Memory B cell (primary cell): Measurements from ENCODE around the gene OLIG3.

Source experiments
- ATAC-seq: fragments of 150-1000 bp; cut with Tn5 transposase; 2 replicates; pipeline ENCODE4 v1.10.0; 2021; ENCODE audit warnings: low read depth, mild to moderate bottlenecking, moderate library complexity
- DNase-seq, 2 donors: peaks; one replicate each; pipeline ENCODE4 v3.0.0; 2022; ENCODE audit warnings: low spot score in 2 of 2
- H3K27ac Mint-ChIP-seq: one replicate; pipeline ENCODE4 v1.8.0; 2022; ENCODE audit warnings: mild to moderate bottlenecking, moderate library complexity, mixed read lengths
- H3K27me3 Mint-ChIP-seq: one replicate; pipeline ENCODE4 v1.8.0; 2022; ENCODE audit warnings: mixed read lengths
- H3K36me3 Mint-ChIP-seq: one replicate; pipeline ENCODE4 v1.8.0; 2022; ENCODE audit warnings: mild to moderate bottlenecking, mixed read lengths
- H3K4me1 Mint-ChIP-seq: one replicate; pipeline ENCODE4 v1.8.0; 2022; ENCODE audit warnings: mixed read lengths
- H3K4me3 Mint-ChIP-seq: one replicate; pipeline ENCODE4 v1.8.0; 2022; ENCODE audit warnings: mild to moderate bottlenecking, moderate library complexity, mixed read lengths
- H3K9me3 Mint-ChIP-seq: one replicate; pipeline ENCODE4 v1.8.0; 2022; ENCODE audit warnings: mixed read lengths

The OLIG3 gene

DNA sequence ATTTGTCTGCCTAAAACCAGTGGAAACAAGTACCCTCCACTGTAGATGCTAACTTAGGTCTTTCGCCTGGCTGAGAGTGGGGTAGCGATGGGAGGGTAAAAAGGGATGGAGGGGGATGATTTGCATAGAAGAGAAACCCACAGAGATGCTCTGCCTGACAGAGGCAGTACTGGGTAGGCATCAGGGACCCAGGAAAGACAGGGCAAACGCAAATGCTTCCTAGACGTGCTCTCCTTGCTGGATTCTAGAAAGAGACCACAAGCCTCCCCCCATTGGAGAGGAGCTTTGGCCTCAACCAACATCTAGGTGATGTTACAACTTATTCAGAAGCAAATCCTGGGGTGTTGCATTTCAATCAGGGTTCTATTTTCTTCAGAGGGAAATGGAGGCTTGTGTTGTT is 3.2 kb downstream of the OLIG3 start:
- DNase-seq (no peak), ATAC-seq (no peak)
- Mint-ChIP-seq H3K36me3 (peaks cover 2% of the 10 kb centered on the region), H3K4me1 (peaks cover 17% of the 10 kb centered on the region), H3K9me3 (peaks cover 4% of the 10 kb centered on the region), H3K4me3 (no peak overlapping the region), H3K27ac (no peak overlapping the region), H3K27me3 (peaks cover 33% of the 10 kb centered on the region)

DNA sequence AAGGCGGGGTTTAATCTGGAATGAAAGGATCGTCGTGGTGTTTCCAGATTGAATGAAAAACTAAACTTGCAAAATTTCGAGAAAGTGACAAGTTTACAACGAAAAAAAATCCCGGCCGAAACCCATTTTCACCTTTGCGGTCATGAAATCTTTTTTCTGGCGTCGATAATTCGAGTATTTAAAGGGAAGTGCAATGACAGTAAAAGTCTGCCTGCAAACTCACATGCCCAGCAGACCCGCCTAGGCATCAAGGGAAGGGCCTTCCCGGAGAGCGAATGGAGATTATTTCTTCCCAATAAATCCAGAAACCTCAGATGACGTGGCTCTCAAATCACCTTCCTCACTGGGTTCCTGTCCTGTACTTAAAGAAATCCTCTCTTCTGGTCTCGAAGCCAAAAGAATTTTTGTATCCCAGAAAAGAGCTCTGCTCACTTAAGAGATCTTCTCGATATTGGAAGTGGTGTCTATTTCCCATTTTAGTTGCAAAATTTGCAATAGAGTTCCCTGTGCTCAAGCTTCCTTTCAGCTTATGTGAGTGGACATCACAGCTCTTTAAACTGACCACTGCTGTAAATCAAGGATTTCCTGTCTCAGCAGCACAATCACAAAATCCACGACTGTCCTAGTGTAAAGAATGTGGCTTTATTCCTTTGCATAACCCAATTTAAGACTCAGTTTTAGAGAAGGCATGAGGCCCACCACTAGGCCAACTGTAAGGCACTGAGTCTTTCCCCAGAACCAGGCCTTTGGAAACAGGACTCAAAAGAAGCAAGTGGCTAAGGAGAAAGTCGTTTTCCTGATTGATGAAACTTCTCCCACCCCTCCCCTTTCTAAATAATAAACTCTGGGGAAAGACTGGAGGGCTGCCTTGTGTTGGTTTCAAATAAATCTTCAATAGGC is 3.9 kb downstream of the OLIG3 start:
- no peak for DNase-seq
- peaks cover 4% of the 10 kb centered on the region for H3K9me3 Mint-ChIP-seq
- H3K4me3 Mint-ChIP-seq, result no peak overlapping the region
- peaks cover 35% of the 10 kb centered on the region for H3K27me3 Mint-ChIP-seq
- H3K36me3 Mint-ChIP-seq, result peaks cover 2% of the 10 kb centered on the region
- no peak for ATAC-seq
- H3K27ac Mint-ChIP-seq, result no peak overlapping the region
- peaks cover 17% of the 10 kb centered on the region for H3K4me1 Mint-ChIP-seq

DNA sequence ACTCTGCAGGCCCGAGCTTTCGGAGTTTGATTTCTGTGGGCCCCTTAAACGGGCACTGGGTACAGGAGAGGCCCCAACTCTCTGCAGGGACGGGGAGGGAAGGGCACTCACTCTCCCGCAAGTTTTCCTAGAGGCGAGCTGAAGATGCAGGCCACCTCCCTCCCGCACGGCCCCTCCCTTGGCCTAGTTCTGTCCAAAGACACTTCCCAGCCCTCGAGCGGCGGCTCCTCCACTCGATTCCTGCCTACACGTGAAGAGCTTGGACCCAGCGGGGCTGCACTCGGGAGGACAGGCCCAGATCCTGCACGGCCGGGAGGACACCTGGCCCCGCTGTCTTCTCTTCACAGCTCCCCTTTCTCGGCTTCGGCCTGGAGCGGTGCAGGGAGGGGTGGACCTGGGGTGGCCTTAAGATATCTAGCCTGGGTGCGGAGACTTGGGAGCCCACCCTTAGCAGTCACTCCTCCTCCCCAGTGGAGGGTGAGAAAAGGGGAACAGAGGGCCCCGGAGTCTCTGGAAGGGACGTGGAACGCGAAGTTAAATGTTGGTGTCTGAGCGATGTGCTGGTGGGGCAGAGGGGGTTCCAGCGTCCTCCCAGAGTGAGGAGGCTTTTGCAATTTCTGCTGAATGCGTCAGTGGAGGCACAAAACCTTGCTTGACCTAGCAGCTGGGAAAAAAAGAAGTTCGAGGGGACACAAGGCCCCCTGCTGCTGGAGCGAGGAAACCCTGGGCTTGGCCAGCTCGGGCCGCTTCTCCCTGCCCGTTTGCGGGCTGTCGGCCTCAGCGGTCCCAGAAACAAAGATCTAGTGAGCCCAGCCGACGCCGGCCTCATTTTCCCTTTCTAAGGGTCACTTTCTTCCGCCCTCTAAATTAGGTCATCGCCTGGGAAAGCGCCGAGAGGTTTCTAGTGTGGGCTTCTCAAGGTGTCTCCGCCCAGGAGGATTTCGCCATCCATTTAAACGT is 4.9 kb downstream of the OLIG3 start:
- no peak for ATAC-seq
- H3K27me3 Mint-ChIP-seq, result peaks cover 27% of the 10 kb centered on the region
- peaks cover 2% of the 10 kb centered on the region for H3K9me3 Mint-ChIP-seq
- DNase-seq, result no peak
- peaks cover 11% of the 10 kb centered on the region for H3K4me1 Mint-ChIP-seq
- H3K4me3 Mint-ChIP-seq, result peak overlapping the region; percentile 32
- H3K36me3 Mint-ChIP-seq, result no peaks in the 10 kb centered on the region
- H3K27ac Mint-ChIP-seq, result no peak overlapping the region

DNA sequence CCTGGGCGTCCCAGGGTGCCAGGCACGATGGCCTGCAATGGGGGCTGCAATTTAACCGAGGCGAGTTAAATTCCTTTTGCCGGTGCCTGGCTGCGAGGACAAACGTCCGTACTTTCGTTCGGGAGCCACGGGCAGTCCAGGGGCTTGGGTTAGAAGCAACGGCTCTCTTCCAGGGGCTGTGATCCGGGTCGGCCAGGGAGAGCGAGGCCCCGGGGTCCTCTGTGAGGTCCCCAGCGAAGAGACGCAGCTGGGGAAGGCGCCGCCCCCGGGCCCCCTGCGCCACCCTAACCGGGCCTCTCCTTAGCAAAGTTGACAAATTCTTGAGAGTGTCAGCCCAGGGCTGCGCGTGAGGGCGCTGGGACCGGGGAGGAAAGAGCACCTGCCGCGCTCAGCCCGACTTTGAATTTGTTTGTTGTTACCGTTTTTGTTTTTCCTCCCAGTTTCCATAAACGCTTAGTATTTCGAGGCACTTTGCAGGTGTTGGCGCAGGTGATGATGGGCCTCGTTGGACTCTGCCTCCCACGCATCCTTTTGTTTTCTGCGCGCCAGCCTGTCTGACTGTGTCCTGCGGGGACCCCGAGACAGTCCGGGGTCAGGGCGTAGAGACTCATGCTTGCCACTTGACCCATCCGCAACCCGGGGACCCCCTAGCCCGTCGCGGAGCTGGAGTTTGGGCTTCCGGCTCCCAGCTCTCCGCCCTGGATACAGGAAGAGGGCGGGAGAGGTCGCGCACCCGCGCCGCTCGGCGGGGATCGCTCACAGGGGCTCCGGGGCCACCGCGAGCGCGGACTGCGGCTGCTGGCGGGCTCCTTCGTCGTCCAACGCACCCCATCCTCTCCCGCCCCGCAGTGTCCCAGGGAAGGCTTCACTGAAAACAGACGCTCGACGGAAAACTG is 5.8 kb downstream of the OLIG3 start:
- Mint-ChIP-seq H3K27ac (no peak overlapping the region), H3K36me3 (no peaks in the 10 kb centered on the region), H3K4me1 (peaks cover 9% of the 10 kb centered on the region), H3K9me3 (peaks cover 2% of the 10 kb centered on the region), H3K27me3 (peaks cover 27% of the 10 kb centered on the region), H3K4me3 (peak overlapping the region; percentile 62)
- ATAC-seq (no peak), DNase-seq (peak in 1 of 2 donors; percentile 33)

DNA sequence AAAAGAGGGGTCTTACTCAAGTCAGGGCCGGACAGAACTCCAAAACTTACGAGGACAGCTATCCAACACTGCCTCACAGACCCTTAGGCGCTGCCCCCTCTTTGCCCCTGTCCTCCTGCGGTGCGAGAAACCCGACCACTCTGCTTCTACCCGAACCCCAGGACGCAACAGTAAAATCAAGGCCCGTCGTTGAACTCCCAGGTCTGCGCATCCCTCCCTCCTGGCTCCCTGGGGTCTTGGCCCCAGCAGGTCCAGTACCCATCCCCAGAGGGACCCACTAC is 6.4 kb downstream of the OLIG3 start:
- ATAC-seq (no peak), DNase-seq (no peak)
- Mint-ChIP-seq H3K36me3 (no peaks in the 10 kb centered on the region), H3K9me3 (peaks cover 2% of the 10 kb centered on the region), H3K27ac (no peak overlapping the region), H3K27me3 (peaks cover 27% of the 10 kb centered on the region), H3K4me3 (no peak overlapping the region), H3K4me1 (peaks cover 9% of the 10 kb centered on the region)

DNA sequence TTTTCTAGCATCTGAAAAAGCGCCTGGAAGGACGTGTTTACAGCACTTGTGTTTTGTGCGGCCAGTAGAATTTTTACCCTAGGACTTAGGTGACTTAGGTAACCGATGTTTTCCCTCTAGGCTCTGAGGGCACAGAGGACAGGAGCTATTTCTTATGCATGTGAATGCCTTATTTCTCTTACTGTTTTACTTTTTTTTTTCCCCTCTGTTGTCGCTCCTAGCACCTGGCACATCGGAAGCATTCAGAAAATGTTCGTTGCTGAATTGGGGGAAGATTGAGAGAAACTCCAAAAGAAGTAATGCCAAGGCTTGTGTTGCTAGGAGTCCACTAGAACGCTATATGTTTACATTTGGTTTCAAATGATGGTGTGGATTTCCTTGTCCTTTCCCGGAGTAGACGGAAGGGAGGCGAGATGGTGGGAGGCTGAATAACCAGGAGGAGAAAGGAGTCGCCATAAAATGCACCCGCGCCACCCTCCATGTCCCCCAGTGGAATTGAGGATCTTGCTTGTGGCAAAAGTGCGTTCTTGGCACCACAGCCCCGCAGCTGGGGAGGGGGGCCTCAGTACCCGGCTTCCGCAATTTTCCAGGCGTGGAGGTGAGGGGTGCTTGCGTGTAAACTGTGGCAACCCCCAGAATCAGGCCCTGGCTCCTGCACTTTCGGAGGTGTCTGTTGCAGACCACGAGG is 6.9 kb downstream of the OLIG3 start:
- H3K9me3 Mint-ChIP-seq, result no peaks in the 10 kb centered on the region
- ATAC-seq, result no peak
- no peak overlapping the region for H3K27ac Mint-ChIP-seq
- peak overlapping the region; percentile 43 for H3K4me3 Mint-ChIP-seq
- H3K4me1 Mint-ChIP-seq, result peaks cover 9% of the 10 kb centered on the region
- H3K27me3 Mint-ChIP-seq, result peaks cover 22% of the 10 kb centered on the region
- no peak for DNase-seq
- no peaks in the 10 kb centered on the region for H3K36me3 Mint-ChIP-seq

DNA sequence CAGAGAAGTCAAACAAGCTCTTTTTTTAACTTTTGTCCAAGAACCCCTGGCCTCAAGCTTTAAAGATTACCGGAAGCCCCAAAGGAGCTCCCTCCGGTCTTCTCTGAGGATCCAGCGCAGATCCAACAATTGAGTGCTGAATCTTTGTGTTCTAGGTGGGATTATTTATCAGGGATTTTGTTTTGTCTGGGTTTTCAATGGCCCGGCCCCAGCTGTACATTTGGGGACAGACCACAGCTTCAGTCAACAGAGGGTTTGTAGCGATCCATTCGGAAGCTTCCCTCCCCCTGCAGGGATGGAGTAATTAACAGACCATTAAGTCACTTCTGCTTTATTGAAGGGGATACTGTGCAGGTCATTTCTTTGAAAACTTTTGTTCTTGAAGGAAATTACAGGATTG is 7.8 kb downstream of the OLIG3 start:
- no peaks in the 10 kb centered on the region for H3K9me3 Mint-ChIP-seq
- H3K4me3 Mint-ChIP-seq, result no peak overlapping the region
- H3K36me3 Mint-ChIP-seq, result no peaks in the 10 kb centered on the region
- ATAC-seq (no peak), DNase-seq (no peak)
- H3K27me3 Mint-ChIP-seq, result peaks cover 20% of the 10 kb centered on the region
- peaks cover 9% of the 10 kb centered on the region for H3K4me1 Mint-ChIP-seq
- no peak overlapping the region for H3K27ac Mint-ChIP-seq

DNA sequence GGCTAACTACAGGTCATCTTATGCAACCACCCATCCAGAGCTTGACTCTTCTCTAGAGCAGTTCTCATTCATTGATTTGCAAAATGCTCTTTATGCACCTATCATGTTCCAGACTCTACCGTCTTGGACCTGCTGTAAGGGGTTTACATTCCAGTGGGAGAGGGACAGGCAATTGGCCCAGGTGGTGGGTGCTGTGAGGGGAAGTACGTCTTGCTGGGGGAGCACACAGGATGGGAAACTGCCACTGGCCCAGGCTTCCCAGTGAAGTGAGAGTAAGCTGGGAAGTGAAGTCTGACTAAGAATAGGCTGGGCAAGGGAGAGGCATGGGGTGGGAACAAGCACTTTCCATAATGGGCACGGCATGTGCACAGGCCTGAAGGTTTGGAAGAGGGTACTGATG is 13.8 kb downstream of the OLIG3 start:
- H3K9me3 Mint-ChIP-seq, result no peaks in the 10 kb centered on the region
- no peak overlapping the region for H3K27ac Mint-ChIP-seq
- H3K4me3 Mint-ChIP-seq, result no peak overlapping the region
- ATAC-seq, result no peak
- peaks cover 24% of the 10 kb centered on the region for H3K27me3 Mint-ChIP-seq
- DNase-seq, result no peak
- H3K4me1 Mint-ChIP-seq, result no peaks in the 10 kb centered on the region
- H3K36me3 Mint-ChIP-seq, result no peaks in the 10 kb centered on the region

DNA sequence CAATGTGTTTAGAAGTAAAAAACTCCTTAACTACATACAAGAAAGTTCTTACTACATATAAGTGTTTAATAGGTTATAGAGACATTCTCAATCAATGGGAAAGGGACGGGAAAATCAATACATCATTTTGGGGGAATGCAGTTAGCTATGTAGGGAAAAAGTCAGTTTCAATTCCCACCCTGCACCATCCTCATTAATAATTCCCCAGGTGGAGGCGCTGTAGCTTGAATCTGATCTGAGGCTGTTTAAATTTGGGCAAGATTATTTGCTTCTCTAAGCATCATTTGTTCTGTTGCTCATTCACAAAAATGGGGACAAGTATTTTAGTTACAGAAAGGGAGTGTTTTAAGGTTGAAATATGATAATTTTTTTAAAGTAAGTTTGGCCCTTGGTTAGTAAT is 19.1 kb downstream of the OLIG3 start:
- ATAC-seq, result no peak
- Mint-ChIP-seq H3K4me1 (no peaks in the 10 kb centered on the region), H3K4me3 (no peak overlapping the region), H3K27ac (no peak overlapping the region), H3K27me3 (peaks cover 21% of the 10 kb centered on the region), H3K9me3 (no peaks in the 10 kb centered on the region), H3K36me3 (no peaks in the 10 kb centered on the region)
- no peak for DNase-seq

DNA sequence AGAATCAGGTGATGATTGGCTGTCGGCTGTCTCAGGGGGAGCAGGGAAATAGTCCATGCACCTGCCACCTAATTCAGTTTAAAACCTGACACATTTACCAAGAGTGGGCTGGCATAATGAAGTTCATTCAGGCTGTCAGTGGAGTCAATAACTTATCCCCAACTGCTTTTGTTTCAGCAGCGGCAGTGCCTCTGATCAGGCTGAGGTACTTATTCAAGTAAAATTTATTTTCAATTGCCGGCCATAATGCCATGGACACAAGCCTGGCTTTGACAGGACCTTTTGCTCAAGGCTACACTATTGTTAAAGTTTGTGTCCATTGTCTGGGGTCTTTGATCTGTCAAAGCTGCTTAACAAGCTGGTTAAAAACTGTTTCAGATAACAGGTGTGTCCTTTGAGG is 20.6 kb downstream of the OLIG3 start:
- no peaks in the 10 kb centered on the region for H3K36me3 Mint-ChIP-seq
- DNase-seq (no peak), ATAC-seq (no peak)
- no peak overlapping the region for H3K27ac Mint-ChIP-seq
- H3K4me3 Mint-ChIP-seq, result no peak overlapping the region
- H3K27me3 Mint-ChIP-seq, result peaks cover 15% of the 10 kb centered on the region
- no peaks in the 10 kb centered on the region for H3K4me1 Mint-ChIP-seq
- no peaks in the 10 kb centered on the region for H3K9me3 Mint-ChIP-seq

DNA sequence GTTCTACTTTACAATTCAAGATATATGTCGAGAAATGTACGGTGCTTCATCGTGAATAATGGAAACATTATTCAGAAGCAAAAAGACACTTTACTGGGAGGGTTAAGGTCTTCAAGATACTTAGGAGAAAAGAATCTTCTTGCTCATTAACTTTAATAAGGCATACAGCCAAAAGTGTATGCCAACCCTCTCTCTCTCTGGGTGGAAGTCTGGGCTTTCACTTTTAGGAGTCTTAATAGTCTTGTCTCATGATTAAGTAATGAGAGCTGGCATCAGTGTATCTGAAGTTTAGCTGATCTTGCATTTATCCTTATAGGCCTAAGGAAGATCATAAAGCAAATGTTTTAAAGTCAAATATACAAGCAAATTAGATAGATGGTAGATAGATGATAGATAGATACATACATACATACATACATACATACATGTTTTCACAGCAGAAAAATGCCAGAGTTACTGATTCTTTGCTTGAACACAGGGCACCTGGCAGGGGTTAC is 21.5 kb downstream of the OLIG3 start:
- Mint-ChIP-seq H3K4me3 (no peak overlapping the region), H3K27me3 (peaks cover 20% of the 10 kb centered on the region), H3K9me3 (no peaks in the 10 kb centered on the region), H3K27ac (no peak overlapping the region), H3K4me1 (no peaks in the 10 kb centered on the region), H3K36me3 (no peaks in the 10 kb centered on the region)
- DNase-seq (no peak), ATAC-seq (no peak)

DNA sequence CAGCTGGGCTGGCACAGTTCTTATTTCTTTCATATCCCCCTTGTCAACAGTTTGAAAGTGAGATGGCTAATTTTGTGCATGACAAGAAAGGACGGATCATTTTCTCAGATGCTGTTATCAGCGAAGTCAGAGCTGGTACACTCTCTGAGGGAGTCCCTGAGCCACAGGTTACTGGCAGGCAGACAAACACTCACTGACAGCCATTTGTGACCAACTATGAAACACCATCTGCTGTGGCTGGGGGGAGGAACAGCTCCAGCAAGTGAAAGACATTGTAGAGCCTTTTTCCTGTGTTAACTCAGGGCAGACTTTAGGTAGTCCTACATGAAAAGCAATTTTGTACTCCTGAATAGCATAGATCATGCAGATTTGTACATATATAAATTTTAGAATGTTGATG is 22.2 kb downstream of the OLIG3 start:
- no peak overlapping the region for H3K27ac Mint-ChIP-seq
- no peaks in the 10 kb centered on the region for H3K9me3 Mint-ChIP-seq
- H3K4me1 Mint-ChIP-seq, result no peaks in the 10 kb centered on the region
- no peaks in the 10 kb centered on the region for H3K36me3 Mint-ChIP-seq
- no peak for DNase-seq
- H3K27me3 Mint-ChIP-seq, result peaks cover 20% of the 10 kb centered on the region
- ATAC-seq, result no peak
- no peak overlapping the region for H3K4me3 Mint-ChIP-seq

DNA sequence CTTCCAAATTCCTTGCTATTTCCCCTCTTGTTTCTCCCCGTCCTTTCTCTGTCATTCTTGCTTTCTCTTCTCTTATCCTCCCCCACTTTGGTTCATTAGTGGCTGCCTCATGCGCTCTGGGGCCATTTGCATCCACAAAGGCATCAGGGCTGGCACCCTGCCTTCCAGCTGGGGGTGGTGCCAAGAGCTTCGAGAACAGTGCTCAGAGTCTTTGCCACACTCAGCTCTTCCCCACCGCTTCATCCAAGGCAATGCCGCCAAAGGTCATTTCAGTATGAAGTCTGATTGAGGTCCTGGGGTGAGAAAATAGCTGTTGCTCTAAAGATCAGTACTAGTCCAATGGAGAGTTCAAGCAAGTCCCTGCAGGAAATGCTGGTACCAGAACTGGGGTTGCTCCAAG is 22.7 kb downstream of the OLIG3 start:
- Mint-ChIP-seq H3K36me3 (no peaks in the 10 kb centered on the region), H3K4me1 (no peaks in the 10 kb centered on the region)
- ATAC-seq, result no peak

More for the DNA sequence above, 22.7 kb downstream of the OLIG3 start:
- Mint-ChIP-seq H3K27ac (no peak overlapping the region), H3K9me3 (no peaks in the 10 kb centered on the region), H3K4me3 (no peak overlapping the region), H3K27me3 (peaks cover 18% of the 10 kb centered on the region)
- DNase-seq, result no peak
